Natural killer cell (primary cell): Measurements from ENCODE around the gene BRF1. TPM values are rescaled to one million over a fixed set of nuclear protein-coding genes. Genes with fewer than 3 reads are reported as not detected.
A peak's percentile ranks its signal among the peaks of the same experiment; 100 is the strongest.

Experiments
- ATAC-seq, 3 donors: fragments of 150-1000 bp in 2 of 3; fragments of 200-7000 bp in 1 of 3; cut with Tn5 transposase; 1 replicate in 1 of 3; 2 replicates in 2 of 3; pipeline ENCODE4 v1.10.0; 2021; ENCODE audit warnings: mild to moderate bottlenecking in 2 of 3, moderate library complexity in 2 of 3
- DNase-seq, 2 donors: peaks; one replicate each; pipeline versions ENCODE4 v3.0.0 to v3.0.0-alpha.2; 2013 to 2021; ENCODE audit warnings: mixed read lengths in 1 of 2
- H3K27ac ChIP-seq: one replicate; pipeline ENCODE4 v1.5.1; 2013; ENCODE audit warnings: mild to moderate bottlenecking, low read length
- H3K27me3 ChIP-seq: one replicate; pipeline ENCODE4 v1.6.1; 2013; ENCODE audit warnings: low read length; ENCODE audit not compliant: control insufficient read depth, insufficient read depth
- H3K36me3 ChIP-seq: one replicate; pipeline ENCODE4 v1.6.1; 2013; ENCODE audit warnings: low read length; ENCODE audit not compliant: control insufficient read depth, insufficient read depth
- H3K4me1 ChIP-seq: one replicate; pipeline ENCODE4 v1.6.1; 2013; ENCODE audit warnings: low read length; ENCODE audit not compliant: control insufficient read depth, insufficient read depth
- H3K4me3 ChIP-seq: one replicate; pipeline ENCODE4 v1.5.1; 2013; ENCODE audit warnings: low read length
- H3K9me3 ChIP-seq: one replicate; pipeline ENCODE4 v1.6.1; 2013; ENCODE audit warnings: low read length; ENCODE audit not compliant: control insufficient read depth, insufficient read depth
- H3K27ac Mint-ChIP-seq, 2 donors: one replicate each; pipeline ENCODE4 v1.8.0; 2022; ENCODE audit warnings: mild to moderate bottlenecking in 2 of 2, mixed read lengths in 2 of 2, moderate library complexity in 1 of 2
- H3K27me3 Mint-ChIP-seq, 2 donors: one replicate each; pipeline ENCODE4 v1.8.0; 2022; ENCODE audit warnings: low read depth in 2 of 2, mixed read lengths in 2 of 2
- H3K36me3 Mint-ChIP-seq: one replicate; pipeline ENCODE4 v1.8.0; 2022; ENCODE audit warnings: mixed read lengths
- H3K4me1 Mint-ChIP-seq, 2 donors: one replicate each; pipeline ENCODE4 v1.8.0; 2022; ENCODE audit warnings: mixed read lengths in 2 of 2
- H3K4me3 Mint-ChIP-seq: one replicate; pipeline ENCODE4 v1.8.0; 2022; ENCODE audit warnings: mild to moderate bottlenecking, moderate library complexity, mixed read lengths
- H3K9me3 Mint-ChIP-seq, 2 donors: one replicate each; pipeline ENCODE4 v1.8.0; 2022; ENCODE audit warnings: mixed read lengths in 2 of 2
- CTCF ChIP-seq: fragments of 200-600 bp; IDR thresholded peaks from one replicate; pipeline ENCODE4 v1.8.0; 2022; ENCODE audit warnings: antibody characterized with exemption
- WGBS: methylation state at CpG from one replicate; pipeline ENCODE4 v1.1.7; 2013; ENCODE audit warnings: missing lambda C conversion rate; ENCODE audit not compliant: insufficient coverage; 5-methylcytosine and 5-hydroxymethylcytosine counted together
- intact Hi-C: fragments of 100-400 bp; cut with micrococcal nuclease; formaldehyde crosslinking; loops from one replicate; pipeline ENCODE4 v1.14.2; 2022
- total RNA-seq, 4 donors: library from RNA; stranded (reverse); fragments of 120-200 nt in 1 of 4; gene quantifications; one replicate each; pipeline versions ENCODE4 v1.2.3 to v1.2.4, GENCODE V29; 2013 to 2022

BRF1 gene
- total RNA-seq, 3 donors from 2014 or later (not counting 1 experiment from before 2014, with no cell fraction given) = 82.4 to 92.7 (median 87.4) TPM

- Mint-ChIP-seq H3K4me3 (no peak overlapping the region), H3K9me3 (no peaks in the 10 kb centered on the region), H3K27me3 (peaks cover 6 to 11% of the 10 kb centered on the region in 2 donors), H3K4me1 (no peaks in the 10 kb centered on the region), H3K36me3 (no peaks in the 10 kb centered on the region), H3K27ac (peak overlapping the region in 1 of 2 donors; percentile 33)
- no peak for DNase-seq
- Histone ChIP-seq H3K27me3 (peaks cover 2% of the 10 kb centered on the region), H3K9me3 (peaks cover 3% of the 10 kb centered on the region), H3K4me3 (no peak overlapping the region), H3K4me1 (peaks cover 26% of the 10 kb centered on the region), H3K36me3 (no peaks in the 10 kb centered on the region), H3K27ac (no peak overlapping the region)
- no peak for ATAC-seq
- intact Hi-C loops = no loop called here
- TF ChIP-seq CTCF = no peak
- 70% methylated on average over 9 of the region's 9 CpGs for WGBS
These were observed 116.3 kb downstream of the BRF1 start for GRCh38 chr14:105184461-105184860.

- Mint-ChIP-seq H3K27ac (no peak overlapping the region), H3K4me3 (peak overlapping the region; percentile 67), H3K27me3 (no peaks in the 10 kb centered on the region), H3K9me3 (no peaks in the 10 kb centered on the region), H3K36me3 (no peaks in the 10 kb centered on the region), H3K4me1 (no peaks in the 10 kb centered on the region)
- ATAC-seq = no peak
- Histone ChIP-seq H3K27ac (no peak overlapping the region), H3K9me3 (no peaks in the 10 kb centered on the region), H3K4me1 (peaks cover 27% of the 10 kb centered on the region), H3K36me3 (no peaks in the 10 kb centered on the region), H3K27me3 (no peaks in the 10 kb centered on the region), H3K4me3 (no peak overlapping the region)
- no peak for TF ChIP-seq CTCF
- intact Hi-C loops = no loop called here
- 58% methylated on average over 25 of the region's 25 CpGs for WGBS
- DNase-seq = no peak
These were observed 118.3 kb downstream of the BRF1 start for GRCh38 chr14:105182296-105183020.

GRCh38 chr14:105181549-105182295, 119.1 kb downstream of the BRF1 start:
- H3K36me3 Mint-ChIP-seq = no peaks in the 10 kb centered on the region
- intact Hi-C loops = no loop called here
- H3K9me3 ChIP-seq = no peaks in the 10 kb centered on the region
- H3K4me3 Mint-ChIP-seq = peak overlapping the region; percentile 67
- H3K27ac ChIP-seq = no peak overlapping the region
- no peak for ATAC-seq
- no peaks in the 10 kb centered on the region for H3K27me3 ChIP-seq
- H3K9me3 Mint-ChIP-seq = no peaks in the 10 kb centered on the region
- no peaks in the 10 kb centered on the region for H3K27me3 Mint-ChIP-seq
- TF ChIP-seq CTCF = no peak
- H3K4me3 ChIP-seq = no peak overlapping the region
- peaks cover 29% of the 10 kb centered on the region for H3K4me1 ChIP-seq
- 54% methylated on average over 21 of the region's 21 CpGs for WGBS
- no peak for DNase-seq
- no peaks in the 10 kb centered on the region for H3K36me3 ChIP-seq
- H3K27ac Mint-ChIP-seq = no peak overlapping the region
- H3K4me1 Mint-ChIP-seq = peaks cover 0 to 2% of the 10 kb centered on the region in 2 donors
